Lower leg skin (tissue), 4 donors: ENCODE measurements around the gene TBXAS1. TPM values are rescaled to one million over a fixed set of nuclear protein-coding genes. Genes with fewer than 3 reads are reported as not detected.

ENCODE experiments used
- DNase-seq, 2 donors: peaks; one replicate each; pipeline ENCODE4 v3.0.0-alpha.2; 2019; ENCODE audit warnings: low spot score in 2 of 2
- H3K4me3 ChIP-seq: fragments of 200-600 bp; sonication (generic); 2 replicates; pipeline ENCODE4 v1.5.1; 2017; ENCODE audit warnings: mild to moderate bottlenecking, low read depth; ENCODE audit not compliant: poor library complexity, severe bottlenecking
- CTCF ChIP-seq, 3 donors: fragments of 450-650 bp; IDR thresholded peaks; one replicate each; pipeline ENCODE4 v1.5.1; 2016; ENCODE audit warnings: antibody characterized with exemption in 3 of 3, mild to moderate bottlenecking in 3 of 3, moderate library complexity in 2 of 3
- POLR2A ChIP-seq, 2 donors: fragments of 450-650 bp; IDR thresholded peaks; one replicate each; pipeline ENCODE4 v1.6.1; 2016 to 2017; ENCODE audit warnings: antibody characterized with exemption in 2 of 2, mild to moderate bottlenecking in 1 of 2, moderate library complexity in 1 of 2
- WGBS, 2 donors: methylation state at CpG; one replicate each; pipeline ENCODE4 v1.1.5; 2018; 5-methylcytosine and 5-hydroxymethylcytosine counted together
- intact Hi-C: fragments of 100-400 bp; cut with DNase I; formaldehyde crosslinking; loops from one replicate; pipeline ENCODE4 v1.15.0; 2023; ENCODE audit warnings: low total_unique reads
- total RNA-seq, 4 donors: library from RNA; depleted of rRNA; stranded (reverse); fragments of >200 nt; gene quantifications; one replicate each; pipeline ENCODE4 v1.1.0, GENCODE V29; 2016

The TBXAS1 gene
- total RNA-seq, 4 donors from 2014 or later, result 0.91 to 9.9 (median 2.4) TPM

- intact Hi-C loops, result no loop called here
- 53 to 54% methylated on average over 3 of the region's 3 CpGs for WGBS, 2 donors
- DNase-seq, result no peak
- TF ChIP-seq CTCF (IDR thresholded peaks at IDR 0.05), result no peak
- H3K4me3 ChIP-seq, result no peak overlapping the region
Measured at GRCh38 chr7:139808427-139808826, 20.6 kb upstream of the TBXAS1 start.

GRCh38 chr7:139808846-139809442 is 20.1 kb upstream of the TBXAS1 start:
- intact Hi-C loops, result no loop called here
- DNase-seq, result no peak
- no peak overlapping the region for H3K4me3 ChIP-seq
- TF ChIP-seq POLR2A (IDR thresholded peaks at IDR 0.05) (no peak), CTCF (IDR thresholded peaks at IDR 0.05) (no peak)

- no peak for DNase-seq
- intact Hi-C loops, result no loop called here
- WGBS, 2 donors, result 45 to 60% methylated on average over 2 of the region's 2 CpGs
- no peak overlapping the region for H3K4me3 ChIP-seq
- no peak for TF ChIP-seq CTCF (IDR thresholded peaks at IDR 0.05)
- TF ChIP-seq POLR2A (IDR thresholded peaks at IDR 0.05), result no peak
Measured at GRCh38 chr7:139811066-139811465, 18.0 kb upstream of the TBXAS1 start.

GRCh38 chr7:139813151-139813550 is 15.9 kb upstream of the TBXAS1 start:
- peak in 1 of 2 donors; percentile 25 for DNase-seq
- no peak overlapping the region for H3K4me3 ChIP-seq
- intact Hi-C loops, result no loop called here
- TF ChIP-seq CTCF (IDR thresholded peaks at IDR 0.05) (no peak), POLR2A (IDR thresholded peaks at IDR 0.05) (no peak)
- 87 to 92% methylated on average over 6 of the region's 6 CpGs for WGBS, 2 donors

GRCh38 chr7:139813689-139814088 is 15.4 kb upstream of the TBXAS1 start:
- TF ChIP-seq CTCF (IDR thresholded peaks at IDR 0.05), result no peak
- TF ChIP-seq POLR2A (IDR thresholded peaks at IDR 0.05), result no peak
- no peak overlapping the region for H3K4me3 ChIP-seq
- DNase-seq, result peak in 1 of 2 donors; percentile 18
- intact Hi-C loops, result no loop called here
- WGBS, 2 donors, result 78 to 88% methylated on average over 2 of the region's 2 CpGs

- TF ChIP-seq POLR2A (IDR thresholded peaks at IDR 0.05) (no peak), CTCF (IDR thresholded peaks at IDR 0.05) (no peak)
- DNase-seq, result peak in 1 of 2 donors; percentile 37
- WGBS, 2 donors, result 92 to 93% methylated on average over 10 of the region's 10 CpGs
- intact Hi-C loops, result no loop called here
- H3K4me3 ChIP-seq, result no peak overlapping the region
Measured at GRCh38 chr7:139817249-139817648, 11.8 kb upstream of the TBXAS1 start.
